GM12874 (cell line): ENCODE measurements around the gene SSNA1.

Experiments used
- CTCF ChIP-seq: IDR thresholded peaks from 2 replicates; pipeline ENCODE4 v1.5.1; 2011; ENCODE audit warnings: low read depth, mild to moderate bottlenecking, control low read depth, low read length, moderate library complexity; ENCODE audit not compliant: insufficient read depth

SSNA1 gene

GRCh38 chr9:137149363-137149762 is 39.1 kb upstream of the SSNA1 start:
- no peak for TF ChIP-seq CTCF

- no peak for TF ChIP-seq CTCF
Measured at GRCh38 chr9:137149942-137150616, 38.4 kb upstream of the SSNA1 start.

- TF ChIP-seq CTCF = no peak
Measured at GRCh38 chr9:137150617-137151457, 37.6 kb upstream of the SSNA1 start.

- TF ChIP-seq CTCF = no peak
Measured at GRCh38 chr9:137152844-137153405, 35.6 kb upstream of the SSNA1 start.

GRCh38 chr9:137156567-137157375 is 31.7 kb upstream of the SSNA1 start:
- no peak for TF ChIP-seq CTCF

- no peak for TF ChIP-seq CTCF
Measured at GRCh38 chr9:137157618-137158415, 30.7 kb upstream of the SSNA1 start.
